KOPT-K1 (cell line): ENCODE measurements around the gene CFAP300.

Experiments used
- H3K27ac ChIP-seq: fragments of 200-600 bp; sonication (generic); 2 replicates; pipeline ENCODE4 v1.5.1; 2016; ENCODE audit warnings: antibody characterized with exemption, mild to moderate bottlenecking, low read depth, low read length; ENCODE audit not compliant: poor library complexity, severe bottlenecking
- H3K36me3 ChIP-seq: fragments of 200-600 bp; sonication (generic); 2 replicates; pipeline ENCODE4 v1.5.1; 2017; ENCODE audit warnings: antibody characterized with exemption, mild to moderate bottlenecking, low read length, moderate library complexity; ENCODE audit not compliant: insufficient read depth
- H3K9me3 ChIP-seq: fragments of 200-600 bp; sonication (generic); 2 replicates; pipeline ENCODE4 v1.5.1; 2017; ENCODE audit warnings: antibody characterized with exemption, low read length, mild to moderate bottlenecking; ENCODE audit not compliant: insufficient read depth, poor library complexity, severe bottlenecking

Gene CFAP300

DNA sequence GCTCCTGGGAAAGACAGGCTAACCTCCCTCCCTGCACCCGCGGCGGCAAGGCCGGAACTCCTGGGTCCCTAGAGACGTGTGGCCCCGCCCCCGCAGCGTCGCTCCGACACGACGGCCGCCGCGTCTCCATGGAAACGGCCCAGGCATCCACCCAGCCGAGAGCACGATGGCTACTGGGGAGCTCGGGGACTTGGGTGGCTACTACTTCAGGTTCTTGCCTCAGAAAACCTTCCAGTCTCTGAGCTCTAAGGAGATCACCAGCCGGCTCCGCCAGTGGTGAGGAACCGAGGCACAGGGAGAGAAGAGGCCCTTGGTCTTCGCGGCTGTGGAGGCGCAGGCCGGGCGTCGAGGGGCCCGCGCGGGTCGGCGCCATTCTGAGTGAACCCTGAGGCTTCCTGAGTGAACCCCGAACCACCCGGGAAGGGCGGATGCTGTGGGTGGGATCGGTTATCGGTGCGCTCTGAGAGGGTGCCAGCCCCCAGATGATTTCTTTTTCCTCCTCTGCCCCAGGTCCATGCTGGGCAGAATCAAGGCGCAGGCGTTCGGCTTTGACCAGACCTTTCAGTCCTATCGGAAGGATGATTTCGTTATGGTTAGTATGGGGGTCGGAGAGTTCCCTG is at the start of gene CFAP300:
CFAP300 (plus strand) TSS at position 133 of the 620 bp plus-strand sequence; CDS start at position 167, 34 bp downstream.
- H3K36me3 ChIP-seq: no peaks in the 10 kb centered on the region
- no peak within 1 kb of the TSS for H3K27ac ChIP-seq
- no peaks in the 10 kb centered on the region for H3K9me3 ChIP-seq

DNA sequence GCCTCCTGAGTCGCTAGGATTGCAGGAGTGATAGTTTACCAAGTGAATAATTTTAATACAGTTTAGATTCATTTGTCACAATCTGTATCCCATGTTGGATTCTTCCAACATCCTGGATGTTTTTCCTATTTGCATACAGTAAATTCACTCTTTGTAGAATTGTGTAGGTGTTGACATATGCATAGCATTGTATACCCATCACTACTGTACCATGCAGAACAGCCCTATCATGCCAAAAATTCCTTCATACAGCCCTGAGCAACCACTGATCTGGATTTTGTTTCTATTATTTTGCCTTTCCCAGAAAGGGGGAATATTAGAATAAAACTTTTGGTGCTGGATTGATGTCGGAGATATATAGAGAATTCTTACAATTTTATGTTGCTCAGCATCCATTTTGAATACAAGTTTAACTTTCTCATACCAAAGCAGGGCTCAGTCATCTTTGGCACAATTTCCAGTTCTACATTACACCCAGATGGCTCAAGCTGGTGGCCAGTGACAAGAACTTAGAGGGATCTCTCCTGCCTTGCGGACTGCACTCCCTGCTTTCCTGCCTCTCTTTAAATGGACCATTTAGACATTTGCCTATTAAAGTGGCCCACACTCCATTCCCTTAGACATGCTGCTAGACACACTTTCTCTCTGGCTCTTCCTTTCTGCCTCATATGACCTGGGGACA is 45.4 kb upstream of the CFAP300 start:
- H3K27ac ChIP-seq: no peak overlapping the region
- H3K9me3 ChIP-seq: no peaks in the 10 kb centered on the region
- no peaks in the 10 kb centered on the region for H3K36me3 ChIP-seq

DNA sequence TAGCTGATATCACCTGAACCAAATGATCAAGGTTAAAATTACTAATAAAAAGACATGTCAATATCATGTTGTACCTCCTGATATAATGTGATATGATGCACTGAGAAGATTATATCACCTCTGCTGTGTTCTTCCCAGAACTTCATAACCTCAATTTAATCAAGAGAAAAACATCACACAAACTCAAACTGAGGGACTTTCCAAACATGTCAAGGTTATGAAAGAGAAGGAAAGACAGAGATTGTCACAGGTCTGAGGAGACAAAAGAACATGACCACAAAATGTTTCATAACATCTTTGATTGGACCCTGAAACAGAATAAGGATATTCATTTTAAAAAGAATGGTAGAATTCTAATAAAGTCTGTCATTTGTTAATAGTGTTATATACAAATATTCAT is 43.0 kb upstream of the CFAP300 start:
- Histone ChIP-seq H3K36me3 (no peaks in the 10 kb centered on the region), H3K9me3 (no peaks in the 10 kb centered on the region), H3K27ac (no peak overlapping the region)

DNA sequence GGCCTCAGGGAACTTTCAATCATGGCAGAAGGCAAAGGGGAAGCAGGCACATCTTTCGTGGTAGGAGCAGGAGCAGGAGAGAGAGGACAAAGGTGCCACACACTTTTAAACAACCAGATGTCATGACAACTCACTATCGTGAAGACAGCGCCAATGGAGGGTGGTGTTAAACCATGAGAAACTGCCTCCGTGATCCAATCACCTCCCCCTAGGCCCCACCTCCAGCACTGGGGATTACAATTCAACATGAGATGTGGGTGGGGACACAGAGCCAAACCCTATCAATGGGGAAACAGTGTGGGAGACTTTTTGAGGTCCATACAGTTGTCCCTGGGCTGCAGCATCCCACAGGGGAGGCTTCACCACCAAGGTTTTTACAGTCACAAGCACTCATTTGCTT is 41.9 kb upstream of the CFAP300 start:
- no peaks in the 10 kb centered on the region for H3K9me3 ChIP-seq
- H3K27ac ChIP-seq: no peak overlapping the region
- H3K36me3 ChIP-seq: no peaks in the 10 kb centered on the region

DNA sequence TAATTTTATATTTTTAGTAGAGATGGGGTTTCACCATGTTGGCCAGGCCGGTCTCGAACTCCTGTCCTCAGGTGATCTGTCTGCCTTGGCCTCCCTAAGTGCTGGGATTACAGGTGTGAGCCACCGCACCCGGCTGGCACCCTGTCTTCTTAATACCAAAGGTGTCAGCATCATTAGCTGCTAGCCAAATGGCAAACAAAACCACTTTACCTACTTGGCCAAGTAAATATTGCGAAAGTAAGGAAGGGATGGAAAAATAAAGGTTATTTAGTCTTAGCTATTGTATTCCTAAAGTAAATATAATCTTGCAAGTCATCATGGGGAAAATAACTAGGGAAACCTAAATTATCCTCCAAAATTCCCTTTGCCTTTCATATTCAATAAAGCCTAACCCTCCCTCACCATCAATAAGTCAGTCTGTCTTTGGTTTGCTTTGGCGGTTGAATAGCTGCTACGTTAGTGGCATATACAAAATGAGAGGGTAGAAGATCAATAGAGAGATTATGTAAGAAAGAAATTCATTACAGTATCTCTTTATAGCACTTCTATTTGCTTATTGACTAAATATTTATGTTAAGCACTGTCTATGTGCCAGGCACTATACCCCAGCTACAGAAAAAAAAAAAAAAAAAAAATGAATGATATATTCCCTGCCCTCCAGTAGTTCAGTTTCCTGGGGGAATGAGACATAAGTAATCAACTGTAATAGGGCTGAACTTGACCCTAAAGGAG is 40.2 kb upstream of the CFAP300 start:
- no peaks in the 10 kb centered on the region for H3K9me3 ChIP-seq
- no peaks in the 10 kb centered on the region for H3K36me3 ChIP-seq
- no peak overlapping the region for H3K27ac ChIP-seq

DNA sequence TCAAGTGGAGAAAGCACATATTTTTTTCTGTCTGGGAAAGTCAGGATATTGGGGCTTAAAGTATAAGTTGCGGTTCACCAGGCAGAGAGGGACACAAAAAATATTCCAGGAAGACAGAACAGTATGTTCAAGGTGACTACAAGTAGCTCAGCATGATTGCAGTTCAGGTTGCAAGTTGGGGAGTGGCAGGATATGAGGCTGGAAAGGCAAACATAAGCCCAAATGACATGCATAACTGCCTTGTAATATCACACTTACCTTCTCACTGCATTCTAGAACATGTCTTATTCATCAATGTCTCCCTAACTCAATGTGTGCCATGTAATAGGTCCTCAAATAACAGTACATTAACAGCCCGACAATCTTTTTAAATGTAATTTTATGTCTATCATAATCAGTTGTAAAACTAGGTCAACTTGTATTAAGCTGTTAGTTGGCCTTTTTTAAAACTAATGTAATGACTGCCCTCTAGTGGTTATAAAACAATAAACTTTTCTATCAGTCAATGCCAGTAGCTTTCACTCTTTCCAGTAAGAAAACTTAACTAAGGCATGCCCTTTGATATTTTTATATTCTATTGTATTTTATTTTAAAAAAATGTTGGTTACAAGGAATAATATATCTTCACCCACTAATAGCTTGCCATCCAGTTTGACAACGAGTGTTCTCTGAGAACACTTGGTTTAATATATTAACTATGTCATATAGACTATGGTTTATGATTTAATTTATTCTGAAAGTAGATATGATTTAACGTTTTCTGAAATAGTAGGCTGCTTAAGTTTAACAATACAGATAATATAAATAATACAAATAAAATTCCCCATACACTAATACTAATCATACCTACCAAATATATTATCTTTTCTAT is 39.4 kb upstream of the CFAP300 start:
- Histone ChIP-seq H3K36me3 (no peaks in the 10 kb centered on the region), H3K9me3 (no peaks in the 10 kb centered on the region), H3K27ac (no peak overlapping the region)

DNA sequence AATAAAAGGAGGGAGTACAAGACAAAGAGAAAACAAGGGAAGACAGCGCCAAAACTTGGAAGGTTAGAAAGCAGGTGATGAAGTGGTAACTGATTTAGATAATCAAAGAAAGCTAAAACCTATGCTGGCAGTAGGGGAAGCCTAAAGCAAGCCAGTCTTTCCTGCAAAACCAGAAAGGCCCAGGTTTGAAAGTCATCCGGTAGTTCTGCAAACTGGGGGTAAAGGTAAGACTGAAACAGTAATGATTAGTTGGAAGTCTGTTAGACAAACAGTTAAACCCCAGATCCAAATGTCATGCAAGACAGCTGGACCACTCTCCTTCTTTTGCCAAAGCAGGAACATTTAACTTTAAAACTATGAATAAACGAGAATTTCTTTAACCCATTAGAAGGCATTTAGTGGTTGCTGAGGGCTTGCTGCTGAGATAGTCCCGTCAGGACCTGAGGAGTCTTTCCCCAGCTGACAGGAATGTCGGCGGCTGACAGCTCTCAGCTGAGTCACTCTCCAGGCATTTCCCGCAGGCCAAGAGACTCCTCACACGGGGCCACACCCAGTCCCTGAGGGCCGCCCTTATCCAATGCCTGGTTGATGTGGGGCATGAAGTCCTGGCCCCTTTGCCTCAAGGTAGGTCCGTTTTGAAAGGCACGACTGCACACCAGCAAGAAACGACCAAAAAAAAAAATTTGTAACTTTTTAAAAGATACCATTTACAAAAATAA is 36.3 kb upstream of the CFAP300 start:
- H3K27ac ChIP-seq: no peak overlapping the region
- no peaks in the 10 kb centered on the region for H3K36me3 ChIP-seq
- no peaks in the 10 kb centered on the region for H3K9me3 ChIP-seq

DNA sequence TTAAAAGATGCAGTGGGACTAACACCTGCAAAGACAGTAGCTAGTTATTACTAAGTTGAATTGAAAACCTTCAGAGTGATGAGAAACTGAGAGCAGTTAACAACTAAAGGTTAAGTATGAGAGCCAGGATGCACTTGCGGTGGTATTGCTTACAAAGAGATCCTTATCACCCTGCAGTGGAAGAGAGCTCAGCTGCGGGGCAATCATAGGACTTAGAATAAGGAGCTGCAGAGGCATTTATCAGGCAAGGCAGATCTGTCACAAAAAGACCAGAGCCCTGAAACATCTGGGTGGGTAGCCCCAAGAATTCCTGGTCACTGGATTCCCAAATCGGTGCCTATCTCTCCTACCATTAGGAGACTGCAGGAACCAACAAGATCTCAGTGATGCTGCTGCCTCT is 34.3 kb upstream of the CFAP300 start:
- Histone ChIP-seq H3K27ac (no peak overlapping the region), H3K36me3 (no peaks in the 10 kb centered on the region), H3K9me3 (no peaks in the 10 kb centered on the region)

DNA sequence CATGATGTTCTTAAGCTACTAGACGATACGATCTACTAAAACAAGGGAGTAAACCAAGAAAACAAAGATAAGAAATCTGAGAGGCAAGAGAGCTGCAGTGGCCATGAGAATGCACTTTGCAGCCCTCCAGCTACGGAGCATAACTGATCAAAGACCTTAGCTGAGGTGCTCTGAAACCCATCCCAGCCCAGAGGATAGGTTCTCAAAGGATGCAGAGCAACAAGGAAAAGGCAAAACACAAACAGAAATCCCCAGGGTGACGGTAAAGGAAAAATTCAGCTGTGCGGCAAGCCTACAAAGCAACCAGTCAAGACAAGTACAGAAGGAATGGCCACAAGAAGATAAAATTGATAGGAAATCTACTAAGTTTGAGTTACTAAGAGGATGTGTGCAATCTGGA is 32.5 kb upstream of the CFAP300 start:
- H3K27ac ChIP-seq: no peak overlapping the region
- no peaks in the 10 kb centered on the region for H3K9me3 ChIP-seq
- H3K36me3 ChIP-seq: no peaks in the 10 kb centered on the region

DNA sequence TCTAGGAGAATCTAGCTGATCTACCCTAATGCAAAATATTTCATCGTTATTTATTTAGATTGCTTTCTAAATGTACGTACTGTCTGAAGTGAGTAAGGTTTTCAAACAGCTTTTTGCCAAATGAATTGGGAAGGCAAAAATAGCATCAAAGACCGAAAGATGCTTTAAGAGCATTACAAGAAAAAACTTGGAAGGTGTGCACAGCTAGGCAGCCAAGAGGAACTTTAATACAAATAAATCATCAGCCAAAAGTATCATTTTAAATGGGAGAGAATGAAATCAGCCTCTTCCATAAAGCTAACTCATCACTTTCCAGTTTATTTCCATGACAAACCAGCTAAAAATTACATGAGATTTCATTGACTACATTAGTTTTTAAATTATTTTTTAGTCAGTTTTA is 30.2 kb upstream of the CFAP300 start:
- H3K9me3 ChIP-seq: no peaks in the 10 kb centered on the region
- H3K36me3 ChIP-seq: no peaks in the 10 kb centered on the region
- no peak overlapping the region for H3K27ac ChIP-seq

DNA sequence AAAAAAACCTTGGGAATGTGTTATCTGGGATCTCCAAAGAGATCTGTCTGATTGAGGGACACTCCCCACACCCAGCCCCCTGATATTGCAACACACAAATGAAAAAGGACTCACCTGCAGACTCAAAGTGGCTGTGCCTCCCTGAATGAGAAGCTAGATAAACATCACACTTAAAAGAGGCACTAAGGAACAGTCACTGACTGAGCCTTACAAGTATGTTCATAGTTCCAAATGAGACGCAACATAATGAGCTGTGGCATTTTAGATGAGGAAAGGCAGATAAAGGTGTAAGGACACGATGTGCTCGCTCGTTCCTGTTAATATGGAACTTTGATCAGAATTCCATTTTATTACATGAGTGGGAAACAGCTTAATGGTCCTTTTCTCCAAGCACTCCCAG is 21.0 kb upstream of the CFAP300 start:
- Histone ChIP-seq H3K27ac (no peak overlapping the region), H3K9me3 (no peaks in the 10 kb centered on the region), H3K36me3 (no peaks in the 10 kb centered on the region)

DNA sequence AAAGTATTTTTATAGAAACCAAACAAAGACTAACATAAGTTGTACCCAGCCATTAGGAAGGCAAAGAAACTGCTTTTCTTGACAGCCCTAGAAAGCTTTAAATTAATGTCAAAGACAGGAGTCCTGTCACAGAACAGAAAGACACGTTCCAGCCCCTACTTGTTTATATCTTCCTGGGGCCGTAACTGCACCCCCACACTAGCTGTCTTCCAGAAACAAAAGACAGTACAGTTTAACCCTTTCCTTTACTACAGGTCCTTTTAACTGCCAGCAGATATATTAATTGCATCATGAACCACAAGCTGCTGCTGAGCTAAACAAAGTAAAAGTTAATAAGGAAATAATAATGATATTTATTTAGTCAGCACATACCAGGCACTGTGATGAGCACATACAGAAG is 20.3 kb upstream of the CFAP300 start:
- no peaks in the 10 kb centered on the region for H3K9me3 ChIP-seq
- no peak overlapping the region for H3K27ac ChIP-seq
- H3K36me3 ChIP-seq: no peaks in the 10 kb centered on the region

DNA sequence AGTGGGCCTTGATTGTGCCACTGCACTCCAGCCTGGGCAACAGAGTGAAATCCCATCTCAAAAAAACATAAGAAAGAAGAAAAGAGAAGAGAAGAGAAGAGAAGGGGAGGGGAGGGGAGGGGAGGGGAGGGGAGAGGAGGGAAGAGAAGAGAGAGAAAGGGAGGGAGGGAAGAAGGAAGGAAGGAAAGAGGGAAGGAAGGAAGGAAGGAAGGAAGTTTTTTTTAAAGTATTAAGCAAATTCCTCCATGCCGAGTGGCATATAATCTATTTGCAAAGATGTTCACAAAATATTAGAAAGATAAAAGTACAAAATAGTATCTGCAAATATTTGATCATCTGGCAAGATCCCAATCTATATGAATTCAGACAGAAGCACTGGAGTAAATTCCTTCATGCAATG is 10.5 kb upstream of the CFAP300 start:
- no peaks in the 10 kb centered on the region for H3K9me3 ChIP-seq
- H3K27ac ChIP-seq: no peak overlapping the region
- no peaks in the 10 kb centered on the region for H3K36me3 ChIP-seq

DNA sequence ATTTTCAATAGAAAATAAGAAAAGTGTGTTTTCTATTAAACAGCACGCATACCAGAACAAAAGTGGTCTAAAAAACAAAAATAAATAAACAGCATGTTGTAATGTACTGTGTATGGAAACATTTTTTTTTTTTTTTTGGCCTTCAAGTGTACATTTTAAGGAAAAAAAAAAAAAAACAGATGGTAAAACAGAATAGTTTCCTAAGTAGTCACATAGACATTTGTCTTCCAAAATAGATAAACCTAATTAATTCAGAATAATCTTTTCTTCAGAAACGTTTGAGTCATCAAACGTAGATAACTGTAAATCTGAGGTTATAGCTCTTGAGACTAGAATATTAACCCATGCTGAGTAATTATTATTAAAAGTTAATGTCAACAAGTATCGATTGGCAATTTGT is 396 bp upstream of the CFAP300 start:
- H3K36me3 ChIP-seq: no peaks in the 10 kb centered on the region
- H3K9me3 ChIP-seq: no peaks in the 10 kb centered on the region
- no peak overlapping the region for H3K27ac ChIP-seq
